ENCODE data around the gene BAIAP2. TPM values are rescaled to one million over a fixed set of nuclear protein-coding genes. Genes with fewer than 3 reads are reported as not detected.

Gene BAIAP2
- total RNA-seq, 2 experiments from 2014 or later: 7.7 to 10.0 TPM

- Mint-ChIP-seq H3K36me3 (no peaks in the 10 kb centered on the region), H3K9me3 (no peaks in the 10 kb centered on the region), H3K4me3 (no peak overlapping the region), H3K4me1 (peaks cover 6% of the 10 kb centered on the region), H3K27me3 (no peaks in the 10 kb centered on the region), H3K27ac (no peak overlapping the region)
- no peak for DNase-seq
These were observed 11.3 kb downstream of the BAIAP2 start for GRCh38 chr17:81046132-81046769.

GRCh38 chr17:81046770-81047359 is 11.9 kb downstream of the BAIAP2 start:
- Mint-ChIP-seq H3K36me3 (no peaks in the 10 kb centered on the region), H3K27ac (no peak overlapping the region), H3K4me3 (no peak overlapping the region), H3K4me1 (peaks cover 6% of the 10 kb centered on the region), H3K27me3 (no peaks in the 10 kb centered on the region), H3K9me3 (no peaks in the 10 kb centered on the region)
- DNase-seq: no peak

- no peak for DNase-seq
- no peaks in the 10 kb centered on the region for H3K36me3 Mint-ChIP-seq
- no peak overlapping the region for H3K4me3 Mint-ChIP-seq
- peaks cover 6% of the 10 kb centered on the region for H3K4me1 Mint-ChIP-seq
- no peak overlapping the region for H3K27ac Mint-ChIP-seq
- H3K9me3 Mint-ChIP-seq: no peaks in the 10 kb centered on the region
- H3K27me3 Mint-ChIP-seq: no peaks in the 10 kb centered on the region
These were observed 13.9 kb downstream of the BAIAP2 start for GRCh38 chr17:81048827-81049371.

- Mint-ChIP-seq H3K4me1 (peaks cover 6% of the 10 kb centered on the region), H3K4me3 (peak overlapping the region; percentile 40), H3K36me3 (no peaks in the 10 kb centered on the region), H3K9me3 (no peaks in the 10 kb centered on the region), H3K27me3 (no peaks in the 10 kb centered on the region), H3K27ac (no peak overlapping the region)
- no peak for DNase-seq
These were observed 14.5 kb downstream of the BAIAP2 start for GRCh38 chr17:81049372-81049911.

GRCh38 chr17:81049973-81050551 is 15.1 kb downstream of the BAIAP2 start:
- no peak for DNase-seq
- Mint-ChIP-seq H3K27me3 (no peaks in the 10 kb centered on the region), H3K36me3 (no peaks in the 10 kb centered on the region), H3K27ac (no peak overlapping the region), H3K4me1 (peaks cover 6% of the 10 kb centered on the region), H3K9me3 (no peaks in the 10 kb centered on the region), H3K4me3 (no peak overlapping the region)

- no peak overlapping the region for H3K27ac Mint-ChIP-seq
- H3K4me1 Mint-ChIP-seq: peaks cover 6% of the 10 kb centered on the region
- H3K9me3 Mint-ChIP-seq: no peaks in the 10 kb centered on the region
- no peaks in the 10 kb centered on the region for H3K36me3 Mint-ChIP-seq
- no peak overlapping the region for H3K4me3 Mint-ChIP-seq
- no peak for DNase-seq
- H3K27me3 Mint-ChIP-seq: no peaks in the 10 kb centered on the region
These were observed 16.0 kb downstream of the BAIAP2 start for GRCh38 chr17:81050645-81051625.

GRCh38 chr17:81052199-81052997 is 17.4 kb downstream of the BAIAP2 start:
- H3K4me1 Mint-ChIP-seq: peaks cover 6% of the 10 kb centered on the region
- H3K4me3 Mint-ChIP-seq: no peak overlapping the region
- H3K9me3 Mint-ChIP-seq: no peaks in the 10 kb centered on the region
- no peaks in the 10 kb centered on the region for H3K36me3 Mint-ChIP-seq
- no peak for DNase-seq
- H3K27ac Mint-ChIP-seq: no peak overlapping the region
- H3K27me3 Mint-ChIP-seq: no peaks in the 10 kb centered on the region

GRCh38 chr17:81053041-81053970 is 18.4 kb downstream of the BAIAP2 start:
- no peak overlapping the region for H3K4me3 Mint-ChIP-seq
- DNase-seq: no peak
- H3K9me3 Mint-ChIP-seq: no peaks in the 10 kb centered on the region
- H3K27me3 Mint-ChIP-seq: no peaks in the 10 kb centered on the region
- no peak overlapping the region for H3K27ac Mint-ChIP-seq
- no peaks in the 10 kb centered on the region for H3K36me3 Mint-ChIP-seq
- H3K4me1 Mint-ChIP-seq: peaks cover 10% of the 10 kb centered on the region

GRCh38 chr17:81054308-81054707 is 19.4 kb downstream of the BAIAP2 start:
- Mint-ChIP-seq H3K4me1 (peaks cover 8% of the 10 kb centered on the region), H3K27ac (no peak overlapping the region), H3K27me3 (no peaks in the 10 kb centered on the region), H3K4me3 (no peak overlapping the region), H3K36me3 (no peaks in the 10 kb centered on the region), H3K9me3 (no peaks in the 10 kb centered on the region)
- no peak for DNase-seq

GRCh38 chr17:81054881-81055370 is 20.0 kb downstream of the BAIAP2 start:
- H3K27me3 Mint-ChIP-seq: no peaks in the 10 kb centered on the region

GRCh38 chr17:81056312-81056711 is 21.4 kb downstream of the BAIAP2 start:
- H3K4me3 Mint-ChIP-seq: no peak overlapping the region
- DNase-seq: no peak
- no peaks in the 10 kb centered on the region for H3K27me3 Mint-ChIP-seq
- peaks cover 4% of the 10 kb centered on the region for H3K4me1 Mint-ChIP-seq
- no peak overlapping the region for H3K27ac Mint-ChIP-seq
- no peaks in the 10 kb centered on the region for H3K9me3 Mint-ChIP-seq
- no peaks in the 10 kb centered on the region for H3K36me3 Mint-ChIP-seq

More at GRCh38 chr17:81054881-81055370, 20.0 kb downstream of the BAIAP2 start:
- H3K4me1 Mint-ChIP-seq: peaks cover 4% of the 10 kb centered on the region
- H3K9me3 Mint-ChIP-seq: no peaks in the 10 kb centered on the region
- H3K36me3 Mint-ChIP-seq: no peaks in the 10 kb centered on the region
- H3K27ac Mint-ChIP-seq: no peak overlapping the region
- no peak overlapping the region for H3K4me3 Mint-ChIP-seq
- no peak for DNase-seq

- H3K9me3 Mint-ChIP-seq: no peaks in the 10 kb centered on the region
- peaks cover 4% of the 10 kb centered on the region for H3K4me1 Mint-ChIP-seq
- no peak overlapping the region for H3K27ac Mint-ChIP-seq
These were observed 22.3 kb downstream of the BAIAP2 start for GRCh38 chr17:81057079-81057730.

GRCh38 chr17:81057777-81058176 is 22.8 kb downstream of the BAIAP2 start:
- peak overlapping the region; percentile 45 for H3K27ac Mint-ChIP-seq
- H3K4me3 Mint-ChIP-seq: no peak overlapping the region
- no peaks in the 10 kb centered on the region for H3K36me3 Mint-ChIP-seq
- no peak for DNase-seq
- H3K4me1 Mint-ChIP-seq: peaks cover 4% of the 10 kb centered on the region
- no peaks in the 10 kb centered on the region for H3K27me3 Mint-ChIP-seq
- H3K9me3 Mint-ChIP-seq: no peaks in the 10 kb centered on the region

More at GRCh38 chr17:81057079-81057730, 22.3 kb downstream of the BAIAP2 start:
- no peak for DNase-seq
- Mint-ChIP-seq H3K36me3 (no peaks in the 10 kb centered on the region), H3K4me3 (no peak overlapping the region), H3K27me3 (no peaks in the 10 kb centered on the region)

Data from activated naive CD8-positive, alpha-beta T cell treated with anti-CD3 and anti-CD28 coated beads for 36 hours (primary cell).